H1 (cell line): Measurements from ENCODE around the gene FOXN1. TPM values are rescaled to one million over a fixed set of nuclear protein-coding genes. Genes with fewer than 3 reads are reported as not detected.

Source experiments
- CTCF ChIA-PET: fragments of 300-600 bp; sonication (Branson Sonifier 250); formaldehyde crosslinking; loops from one replicate; lab custom pipeline; 2021; ENCODE audit not compliant: partially characterized antibody; lab: Charles Lee
- POLR2A ChIA-PET: fragments of 300-600 bp; sonication (Branson Sonifier 250); formaldehyde crosslinking; loops from one replicate; lab custom pipeline; 2021; ENCODE audit warnings: inconsistent platforms; ENCODE audit not compliant: partially characterized antibody; lab: Charles Lee
- DNase-seq, 2 experiments: peaks; one replicate each; pipeline versions ENCODE4 v3.0.0 to v3.0.0-alpha.2; 2010 to 2022; ENCODE audit warnings: low spot score in 2 of 2, low read depth in 1 of 2, mixed read lengths in 1 of 2
- FAIRE-seq: peaks from 2 replicates; lab custom pipeline; 2011; peaks lifted over from hg19 to GRCh38; lab: Jason Lieb, UNC
- H2AFZ ChIP-seq: 2 replicates; pipeline ENCODE4 v1.8.1; 2012; ENCODE audit warnings: low read length, inconsistent platforms
- H2AK5ac ChIP-seq: 2 replicates; pipeline ENCODE4 v1.6.1; 2013; ENCODE audit warnings: low read depth, low read length
- H2BK120ac ChIP-seq: replicated peaks from 2 replicates; pipeline ENCODE3; 2013; ENCODE audit warnings: low read depth, low read length, inconsistent platforms
- H2BK12ac ChIP-seq: 2 replicates; pipeline ENCODE4 v1.6.1; 2013; ENCODE audit warnings: low read depth, low read length
- H2BK15ac ChIP-seq: 2 replicates; pipeline ENCODE4 v1.6.1; 2013; ENCODE audit warnings: low read length
- H2BK20ac ChIP-seq: 2 replicates; pipeline ENCODE4 v1.6.1; 2013; ENCODE audit warnings: low read length
- H2BK5ac ChIP-seq: 2 replicates; pipeline ENCODE4 v1.6.1; 2013; ENCODE audit warnings: low read depth, low read length
- H3K14ac ChIP-seq: 2 replicates; pipeline ENCODE4 v1.6.1; 2013; ENCODE audit warnings: inconsistent platforms; ENCODE audit not compliant: insufficient read length
- H3K18ac ChIP-seq: 2 replicates; pipeline ENCODE4 v1.6.1; 2013; ENCODE audit warnings: low read length; ENCODE audit errors: extremely low read depth
- H3K23ac ChIP-seq: 2 replicates; pipeline ENCODE4 v1.6.1; 2013; ENCODE audit warnings: inconsistent platforms; ENCODE audit not compliant: insufficient read length
- H3K23me2 ChIP-seq: 2 replicates; pipeline ENCODE4 v1.6.1; 2013; ENCODE audit warnings: low read depth, low read length
- H3K27ac ChIP-seq: 2 replicates; pipeline ENCODE4 v1.6.1; 2011; ENCODE audit warnings: low read depth, low read length, inconsistent platforms
- H3K27me3 ChIP-seq, 4 experiments: replicated peaks in 1 of 4; 1 replicate in 1 of 4; 2 replicates in 3 of 4; pipeline versions ENCODE4 v1.6.1 to v1.8.1; 2011 to 2013; ENCODE audit warnings: low read length in 3 of 4, mild to moderate bottlenecking in 3 of 4, inconsistent platforms in 2 of 4, mixed read lengths in 2 of 4, moderate library complexity in 1 of 4; ENCODE audit not compliant: control insufficient read depth in 3 of 4, insufficient read depth in 3 of 4; ENCODE audit errors: extremely low read depth in 1 of 4
- H3K36me3 ChIP-seq, 4 experiments: 2 replicates each; pipeline versions ENCODE4 v1.6.1 to v1.8.1; 2011 to 2013; ENCODE audit warnings: mild to moderate bottlenecking in 4 of 4, low read length in 3 of 4, moderate library complexity in 2 of 4, control low read depth in 1 of 4, inconsistent platforms in 1 of 4; ENCODE audit not compliant: insufficient read depth in 4 of 4, control insufficient read depth in 2 of 4
- H3K4ac ChIP-seq: replicated peaks from 2 replicates; pipeline ENCODE3; 2013; ENCODE audit warnings: low read length, low read depth, mixed read lengths, inconsistent platforms; ENCODE audit not compliant: insufficient read length
- H3K4me1 ChIP-seq, 4 experiments: replicated peaks in 1 of 4; 1 replicate in 1 of 4; 2 replicates in 3 of 4; pipeline versions ENCODE4 v1.6.1 to v1.8.1; 2011 to 2013; ENCODE audit warnings: low read length in 3 of 4, inconsistent platforms in 2 of 4, mixed read lengths in 1 of 4; ENCODE audit not compliant: insufficient read depth in 4 of 4, control insufficient read depth in 3 of 4
- H3K4me2 ChIP-seq, 2 experiments: 2 replicates each; pipeline versions ENCODE4 v1.6.1 to v1.8.1; 2011 to 2013; ENCODE audit warnings: low read depth in 2 of 2, low read length in 2 of 2, control low read depth in 1 of 2, inconsistent platforms in 1 of 2, mild to moderate bottlenecking in 1 of 2; ENCODE audit not compliant: insufficient read depth in 1 of 2
- H3K4me3 ChIP-seq, 4 experiments: fragments of 200-600, 300-600 bp in 1 of 4; sonication (generic), shearing (Covaris generic), sonication (Bioruptor Twin) in 1 of 4; 2 replicates each; pipeline versions ENCODE4 v1.5.1 to v1.8.1; 2011 to 2016; ENCODE audit warnings: low read length in 4 of 4, low read depth in 3 of 4, control low read depth in 2 of 4, inconsistent platforms in 2 of 4, mild to moderate bottlenecking in 2 of 4, mixed read lengths in 1 of 4, moderate library complexity in 1 of 4; ENCODE audit not compliant: insufficient read depth in 2 of 4; ENCODE audit errors: extremely low read depth in 1 of 4
- H3K56ac ChIP-seq: replicated peaks from 2 replicates; pipeline ENCODE3; 2013; ENCODE audit warnings: low read depth, mild to moderate bottlenecking, mixed read lengths, low read length, inconsistent platforms; ENCODE audit not compliant: insufficient read length
- H3K79me1 ChIP-seq: 2 replicates; pipeline ENCODE4 v1.6.1; 2013; ENCODE audit warnings: low read depth, low read length, control low read depth
- H3K79me2 ChIP-seq, 2 experiments: 2 replicates each; pipeline versions ENCODE4 v1.6.1 to v1.8.1; 2012 to 2013; ENCODE audit warnings: low read length in 2 of 2, mild to moderate bottlenecking in 2 of 2, inconsistent platforms in 1 of 2; ENCODE audit not compliant: insufficient read depth in 2 of 2, control insufficient read depth in 1 of 2
- H3K9ac ChIP-seq, 4 experiments: replicated peaks in 1 of 4; 1 replicate in 1 of 4; 2 replicates in 3 of 4; pipeline versions ENCODE4 v1.6.1 to v1.8.1; 2011 to 2013; ENCODE audit warnings: low read depth in 3 of 4, low read length in 3 of 4, control low read depth in 2 of 4, mild to moderate bottlenecking in 2 of 4, moderate library complexity in 2 of 4, inconsistent platforms in 1 of 4; ENCODE audit errors: extremely low read depth in 1 of 4
- H3K9me3 ChIP-seq, 2 experiments: 2 replicates each; pipeline versions ENCODE4 v1.6.1 to v1.8.1; 2012 to 2013; ENCODE audit warnings: mild to moderate bottlenecking in 2 of 2, moderate library complexity in 2 of 2, control low read depth in 1 of 2, inconsistent platforms in 1 of 2, low read depth in 1 of 2, low read length in 1 of 2, mixed read lengths in 1 of 2; ENCODE audit not compliant: insufficient read depth in 2 of 2
- H4K20me1 ChIP-seq, 2 experiments: replicated peaks in 1 of 2; 2 replicates each; pipeline versions ENCODE3 to v1.8.1; 2011 to 2013; ENCODE audit warnings: inconsistent platforms in 2 of 2, low read length in 2 of 2, mild to moderate bottlenecking in 1 of 2; ENCODE audit not compliant: insufficient read depth in 2 of 2, control insufficient read depth in 1 of 2
- H4K5ac ChIP-seq: 2 replicates; pipeline ENCODE4 v1.6.1; 2013; ENCODE audit warnings: low read length, low read depth, mixed read lengths, inconsistent platforms; ENCODE audit not compliant: insufficient read length
- H4K8ac ChIP-seq: 2 replicates; pipeline ENCODE4 v1.8.0; 2013; ENCODE audit warnings: mild to moderate bottlenecking, moderate library complexity, low read length, inconsistent platforms; ENCODE audit not compliant: insufficient read depth; ENCODE audit errors: extremely low read depth
- H4K91ac ChIP-seq: replicated peaks from 2 replicates; pipeline ENCODE3; 2013; ENCODE audit warnings: low read length, mixed read lengths, inconsistent platforms; ENCODE audit not compliant: insufficient read length
- CHD1 ChIP-seq: IDR thresholded peaks from 2 replicates; pipeline ENCODE4 v1.6.1; 2012; ENCODE audit warnings: low read depth, low read length, improper control_type of control experiment
- HDAC6 ChIP-seq: IDR thresholded peaks from one replicate; pipeline ENCODE4 v1.7.1; 2012; ENCODE audit warnings: low read depth, mild to moderate bottlenecking, inconsistent platforms, low read length, moderate library complexity
- JUND ChIP-seq: IDR thresholded peaks from 2 replicates; pipeline ENCODE4 v1.6.1; 2011; ENCODE audit warnings: mild to moderate bottlenecking, improper control_type of control experiment, low read length
- KDM1A ChIP-seq: fragments of 200-600, 300-600 bp; sonication (generic); IDR thresholded peaks from 2 replicates; pipeline ENCODE4 v1.7.1; 2016; ENCODE audit warnings: mild to moderate bottlenecking, low read length, borderline replicate concordance
- SIRT6 ChIP-seq: IDR thresholded peaks from one replicate; pipeline ENCODE4 v1.7.1; 2012; ENCODE audit warnings: low read length, inconsistent platforms
- WGBS, 2 experiments: shearing (Covaris generic) in 1 of 2; methylation state at CpG; one replicate each; pipeline versions ENCODE4 v1.1.6 to v1.1.7; 2013 to 2015; ENCODE audit warnings: low lambda C conversion rate in 2 of 2, mixed read lengths in 2 of 2, inconsistent platforms in 1 of 2, low coverage in 1 of 2, missing lambda C conversion rate in 1 of 2; ENCODE audit not compliant: insufficient replicate concordance in 2 of 2, insufficient coverage in 1 of 2, insufficient read length in 1 of 2; ENCODE audit errors: extremely low coverage in 1 of 2, missing lambda C conversion rate in 1 of 2; 5-methylcytosine and 5-hydroxymethylcytosine counted together
- polyA plus RNA-seq, 7 experiments: library from polyadenylated mRNA; depleted of rRNA in 3 of 7; stranded (reverse) in 5 of 7; unstranded in 2 of 7; fragments of >200 nt in 5 of 7; fragments of 200-250 nt in 2 of 7; gene quantifications; 1 replicate in 5 of 7; 2 replicates in 1 of 7; 4 replicates in 1 of 7; pipeline versions ENCODE4 v1.2.1 to v1.2.3, GENCODE V29; 2011 to 2013; ENCODE audit warnings: missing spikeins in 2 of 7, mixed read lengths in 2 of 7
- total RNA-seq: library from RNA; stranded (reverse); fragmentation: NEBNext Ultra II Directional; extraction: Animal tissue kit (Norgen Biotek cat#: 25700); gene quantifications from 2 replicates; pipeline ENCODE4 v1.2.1, GENCODE V29; 2021

The FOXN1 gene
- total and polyA plus RNA-seq, 2 of the 8 experiments (the other 6 are each of a cell fraction or from before 2014, with no cell fraction given) = not detected

DNA sequence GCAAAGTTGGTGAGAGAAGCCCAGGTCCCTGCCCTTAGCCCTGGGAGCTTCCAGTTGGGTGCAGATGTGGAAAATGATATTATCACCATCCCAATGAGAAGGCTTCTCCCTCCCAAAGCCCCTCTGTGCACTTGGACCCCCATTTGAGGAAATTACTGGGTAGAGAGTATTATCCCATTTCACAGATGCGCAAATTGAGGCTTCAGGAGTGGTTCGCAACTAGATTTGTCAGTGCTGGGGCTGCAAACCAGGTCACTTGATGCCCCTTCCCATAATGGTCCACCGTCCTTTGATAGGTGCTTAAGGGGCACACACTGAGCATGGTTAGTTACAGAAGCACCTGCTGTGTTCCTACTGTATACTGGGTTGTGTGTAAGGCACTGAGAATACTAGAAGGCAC, 14.3 kb upstream of the FOXN1 start:
- no peaks in the 10 kb centered on the region for H3K4me1 ChIP-seq
- WGBS, 2 experiments = 96% methylated on average over 3 of the region's 3 CpGs; no CpG with 5 or more reads in 1 of the 2 experiments
- H4K91ac ChIP-seq = no peak overlapping the region
- no peak overlapping the region for H2AK5ac ChIP-seq
- FAIRE-seq = no peak
- H3K36me3 ChIP-seq = no peaks in the 10 kb centered on the region
- no peak overlapping the region for H2BK12ac ChIP-seq
- H4K20me1 ChIP-seq = no peaks in the 10 kb centered on the region
- no peak overlapping the region for H3K14ac ChIP-seq
- H2BK20ac ChIP-seq = no peak overlapping the region
- CTCF ChIA-PET = interaction anchor here (0.9 to 21.4 kb wide), 6 partner anchors 27 to 51 kb away, joined by 3 to 547 read pairs (median 4); no protein-coding TSS in a partner anchor
- H2BK120ac ChIP-seq = no peak overlapping the region
- H3K56ac ChIP-seq = no peak overlapping the region
- H3K9me3 ChIP-seq = no peaks in the 10 kb centered on the region
- no peak overlapping the region for H3K27ac ChIP-seq
- H3K4me3 ChIP-seq = no peak overlapping the region
- TF ChIP-seq JUND = no peak
- TF ChIP-seq HDAC6 = no peak
- no peak for TF ChIP-seq KDM1A
- no peak for TF ChIP-seq CHD1
- no peak for TF ChIP-seq SIRT6
- no peaks in the 10 kb centered on the region for H3K23me2 ChIP-seq
- H2BK5ac ChIP-seq = no peak overlapping the region
- no peak overlapping the region for H3K9ac ChIP-seq
- H2BK15ac ChIP-seq = no peak overlapping the region
- POLR2A ChIA-PET = no interaction called here
- H4K8ac ChIP-seq = no peak overlapping the region
- no peak overlapping the region for H3K23ac ChIP-seq
- no peaks in the 10 kb centered on the region for H3K79me2 ChIP-seq
- no peak overlapping the region for H3K18ac ChIP-seq
- no peak overlapping the region for H4K5ac ChIP-seq
- no peak overlapping the region for H2AFZ ChIP-seq
- H3K79me1 ChIP-seq = no peaks in the 10 kb centered on the region
- no peak overlapping the region for H3K4me2 ChIP-seq
- H3K27me3 ChIP-seq = no peaks in the 10 kb centered on the region
- DNase-seq = no peak
- no peak overlapping the region for H3K4ac ChIP-seq
